K562 (cell line): Measurements from ENCODE around the gene HSF5. TPM values are rescaled to one million over a fixed set of nuclear protein-coding genes. Genes with fewer than 3 reads are reported as not detected.

Source experiments
- ARID2 ChIP-seq: fragments of 450-650 bp; IDR thresholded peaks from 2 replicates; pipeline ENCODE4 v1.6.1; 2017; ENCODE audit warnings: antibody characterized with exemption, mild to moderate bottlenecking
- HDAC3 ChIP-seq: fragments of 450-650 bp; IDR thresholded peaks from 2 replicates; pipeline ENCODE4 v1.6.1; 2018; ENCODE audit warnings: borderline replicate concordance, mild to moderate bottlenecking, moderate library complexity; ENCODE audit not compliant: partially characterized antibody
- NELFE ChIP-seq: IDR thresholded peaks from 2 replicates; pipeline ENCODE4 v1.6.1; 2011; ENCODE audit warnings: mild to moderate bottlenecking; ENCODE audit not compliant: insufficient read depth, insufficient read length
- POLR2H ChIP-seq: IDR thresholded peaks from 2 replicates; pipeline ENCODE4 v1.6.1; 2016; ENCODE audit warnings: missing genetic modification characterization, low read depth, mild to moderate bottlenecking, control low read depth, missing compliant biosample characterization, moderate library complexity
- SAP30 ChIP-seq: fragments of 200-600 bp; sonication (generic); IDR thresholded peaks from 2 replicates; pipeline ENCODE4 v1.6.1; 2012; ENCODE audit warnings: borderline replicate concordance, low read depth, mild to moderate bottlenecking, moderate library complexity, low read length, control low read depth, inconsistent platforms; ENCODE audit not compliant: insufficient read depth, poor library complexity, severe bottlenecking
- SNRNP70 ChIP-seq: fragments of 200-400 bp; formaldehyde crosslinking; optimal IDR thresholded peaks from 2 replicates; pipeline ENCODE3; 2017; ENCODE audit warnings: low read depth, low read length
- TBL1XR1 ChIP-seq, 2 experiments: IDR thresholded peaks; 2 replicates each; pipeline ENCODE4 v1.6.1; 2012; ENCODE audit warnings: improper control_type of control experiment in 2 of 2, low read length in 2 of 2, mild to moderate bottlenecking in 1 of 2
- ZNF133 ChIP-seq: fragments of 250-450 bp; sonication (Bioruptor Pico); IDR thresholded peaks from 2 replicates; pipeline ENCODE4 v1.4.0; 2020; ENCODE audit warnings: mild to moderate bottlenecking
- ZNF165 ChIP-seq: fragments of 250-450 bp; sonication (Bioruptor Pico); IDR thresholded peaks from 2 replicates; pipeline ENCODE4 v1.4.0; 2020; ENCODE audit warnings: borderline replicate concordance
- ZNF174 ChIP-seq: fragments of 250-450 bp; sonication (Bioruptor Pico); IDR thresholded peaks from 2 replicates; pipeline ENCODE4 v1.4.0; 2020; ENCODE audit warnings: mild to moderate bottlenecking
- ZNF79 ChIP-seq: fragments of 250-450 bp; sonication (Bioruptor Pico); IDR thresholded peaks from 2 replicates; pipeline ENCODE4 v1.4.0; 2020; ENCODE audit warnings: low read depth, mild to moderate bottlenecking, moderate library complexity
- polyA plus RNA-seq, 8 experiments: library from polyadenylated mRNA; depleted of rRNA in 4 of 8; stranded (reverse) in 5 of 8; unstranded in 3 of 8; fragments of >200 nt; fragmentation: Nextera tagmentation in 2 of 8; fragmentation: Illumina TruSeq in 1 of 8; extraction: Ambion mirVana in 2 of 8; extraction: Trizol in 1 of 8; gene quantifications; 2 replicates each; pipeline versions ENCODE4 v1.2.1 to v1.2.3, GENCODE V29; 2011 to 2014; ENCODE audit warnings: inconsistent platforms in 1 of 8, missing spikeins in 1 of 8
- total RNA-seq, 7 experiments: library from RNA; depleted of rRNA in 6 of 7; stranded (reverse); fragments of >200 nt in 6 of 7; fragmentation: Illumina TruSeq in 2 of 7; extraction: Trizol in 2 of 7; gene quantifications; 2 replicates each; pipeline versions ENCODE4 v1.2.1 to v1.2.3, GENCODE V29; 2011 to 2021; ENCODE audit warnings: low replicate concordance in 1 of 7
- TF ChIP-seq, protein P1 (sequence below), 3 experiments: fragments of 200-800 bp in 1 of 3; sonication (Bioruptor generic) in 1 of 3; sonication (generic) in 1 of 3; formaldehyde crosslinking in 1 of 3; IDR thresholded peaks; 2 replicates each; pipeline versions ENCODE4 v1.6.1 to v1.8.0; 2016 to 2022; ENCODE audit warnings: mild to moderate bottlenecking in 2 of 3, missing compliant biosample characterization in 2 of 3, missing genetic modification characterization in 2 of 3, missing genetic modification reagents in 1 of 3
- TF ChIP-seq, protein P2 (sequence below): IDR thresholded peaks from 3 replicates; pipeline ENCODE4 v1.6.1; 2011; ENCODE audit warnings: borderline replicate concordance, mild to moderate bottlenecking, moderate library complexity; ENCODE audit not compliant: insufficient read length; ENCODE audit errors: extremely low read depth

Gene HSF5
- total and polyA plus RNA-seq, 9 of the 15 experiments (the other 6 are each of a cell fraction or from before 2014, with no cell fraction given) = 0.04 TPM; not detected in 8

DNA sequence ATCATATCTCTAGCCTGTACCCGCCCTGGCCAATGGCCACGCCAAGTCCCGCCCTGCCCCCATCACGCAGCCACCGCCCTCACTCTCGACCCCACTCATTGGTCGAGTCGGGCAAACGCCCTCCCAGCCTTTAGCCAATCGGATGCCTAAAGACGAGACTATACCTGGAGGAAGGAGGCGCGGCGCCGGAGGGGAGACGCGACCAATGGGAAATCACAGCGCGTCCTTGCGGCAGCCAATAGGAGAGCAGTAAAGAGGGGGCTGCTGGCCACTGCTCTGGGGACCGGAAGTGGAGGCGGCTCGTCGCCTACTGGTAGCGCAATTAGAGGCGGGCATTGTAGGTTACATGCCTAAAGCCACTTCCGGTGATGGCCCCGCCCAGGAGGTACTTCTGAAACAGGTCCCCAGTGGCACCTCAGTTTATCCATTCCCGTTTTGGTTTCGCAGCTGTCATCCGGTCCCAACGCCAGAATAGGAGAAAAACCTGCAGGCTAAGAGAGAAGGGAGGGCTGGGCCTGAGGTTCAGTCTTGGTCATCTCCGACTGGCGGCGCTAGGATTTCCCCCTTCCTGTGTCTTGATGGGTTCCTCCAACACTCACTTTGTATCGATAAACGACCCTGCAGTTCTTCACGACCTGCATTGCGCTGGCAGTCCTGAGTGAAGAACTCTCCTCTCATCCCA, 29.9 kb upstream of the HSF5 start (continued):
- TF ChIP-seq POLR2H (no peak), HDAC3 (no peak), NELFE (no peak), SNRNP70 (no peak), ARID2 (no peak), ZNF133 (CRISPR knock-in tag) (no peak), ZNF174 (no peak), ZNF165 (CRISPR knock-in tag) (no peak), TBL1XR1 (IDR thresholded peaks at IDR 0.05; ENCODE audit: low read length in 2 of 2) (peak in 1 of 2 experiments; percentile 54; a peak in 3 of 4 replicates), SAP30 (peak; percentile 31), ZNF79 (CRISPR knock-in tag) (no peak)
- TF ChIP-seq, protein P1, sequence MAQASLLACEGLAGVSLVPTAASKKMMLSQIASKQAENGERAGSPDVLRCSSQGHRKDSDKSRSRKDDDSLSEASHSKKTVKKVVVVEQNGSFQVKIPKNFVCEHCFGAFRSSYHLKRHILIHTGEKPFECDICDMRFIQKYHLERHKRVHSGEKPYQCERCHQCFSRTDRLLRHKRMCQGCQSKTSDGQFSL (CRISPR knock-in tag; IDR thresholded peaks at IDR 0.05) = no peak
- TF ChIP-seq, protein P1 (tag; IDR thresholded peaks at IDR 0.05) = no peak
- TF ChIP-seq, protein P2, sequence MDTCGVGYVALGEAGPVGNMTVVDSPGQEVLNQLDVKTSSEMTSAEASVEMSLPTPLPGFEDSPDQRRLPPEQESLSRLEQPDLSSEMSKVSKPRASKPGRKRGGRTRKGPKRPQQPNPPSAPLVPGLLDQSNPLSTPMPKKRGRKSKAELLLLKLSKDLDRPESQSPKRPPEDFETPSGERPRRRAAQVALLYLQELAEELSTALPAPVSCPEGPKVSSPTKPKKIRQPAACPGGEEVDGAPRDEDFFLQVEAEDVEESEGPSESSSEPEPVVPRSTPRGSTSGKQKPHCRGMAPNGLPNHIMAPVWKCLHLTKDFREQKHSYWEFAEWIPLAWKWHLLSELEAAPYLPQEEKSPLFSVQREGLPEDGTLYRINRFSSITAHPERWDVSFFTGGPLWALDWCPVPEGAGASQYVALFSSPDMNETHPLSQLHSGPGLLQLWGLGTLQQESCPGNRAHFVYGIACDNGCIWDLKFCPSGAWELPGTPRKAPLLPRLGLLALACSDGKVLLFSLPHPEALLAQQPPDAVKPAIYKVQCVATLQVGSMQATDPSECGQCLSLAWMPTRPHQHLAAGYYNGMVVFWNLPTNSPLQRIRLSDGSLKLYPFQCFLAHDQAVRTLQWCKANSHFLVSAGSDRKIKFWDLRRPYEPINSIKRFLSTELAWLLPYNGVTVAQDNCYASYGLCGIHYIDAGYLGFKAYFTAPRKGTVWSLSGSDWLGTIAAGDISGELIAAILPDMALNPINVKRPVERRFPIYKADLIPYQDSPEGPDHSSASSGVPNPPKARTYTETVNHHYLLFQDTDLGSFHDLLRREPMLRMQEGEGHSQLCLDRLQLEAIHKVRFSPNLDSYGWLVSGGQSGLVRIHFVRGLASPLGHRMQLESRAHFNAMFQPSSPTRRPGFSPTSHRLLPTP = no peak
